ENCODE data around the gene SYNE3.

The SYNE3 gene, protein sequence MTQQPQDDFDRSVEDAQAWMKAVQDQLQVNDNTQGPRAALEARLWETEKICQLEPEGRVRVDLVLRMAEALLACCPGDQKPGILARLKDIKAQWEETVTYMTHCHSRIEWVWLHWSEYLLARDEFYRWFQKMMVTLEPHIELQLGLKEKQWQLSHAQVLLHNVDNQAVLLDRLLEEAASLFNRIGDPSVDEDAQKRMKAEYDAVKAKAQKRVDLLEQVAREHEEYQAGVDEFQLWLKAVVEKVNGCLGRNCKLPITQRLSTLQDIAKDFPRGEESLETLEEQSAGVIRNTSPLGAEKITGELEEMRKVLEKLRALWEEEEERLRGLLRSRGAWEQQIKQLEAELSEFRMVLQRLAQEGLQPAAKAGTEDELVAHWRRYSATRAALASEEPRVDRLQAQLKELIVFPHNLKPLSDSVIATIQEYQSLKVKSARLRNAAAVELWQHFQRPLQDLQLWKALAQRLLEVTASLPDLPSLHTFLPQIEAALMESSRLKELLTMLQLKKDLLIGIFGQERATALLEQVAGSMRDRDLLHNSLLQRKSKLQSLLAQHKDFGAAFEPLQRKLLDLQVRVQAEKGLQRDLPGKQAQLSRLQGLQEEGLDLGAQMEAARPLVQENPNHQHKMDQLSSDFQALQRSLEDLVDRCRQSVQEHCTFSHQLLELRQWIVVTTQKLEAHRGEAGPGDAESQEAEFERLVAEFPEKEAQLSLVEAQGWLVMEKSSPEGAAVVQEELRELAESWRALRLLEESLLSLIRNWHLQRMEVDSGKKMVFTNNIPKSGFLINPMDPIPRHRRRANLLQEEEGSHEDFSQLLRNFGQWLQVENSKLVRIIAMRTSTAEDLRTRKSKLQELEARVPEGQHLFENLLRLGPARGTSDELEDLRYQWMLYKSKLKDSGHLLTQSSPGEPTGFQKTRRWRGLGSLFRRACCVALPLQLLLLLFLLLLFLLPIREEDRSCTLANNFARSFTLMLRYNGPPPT

DNA sequence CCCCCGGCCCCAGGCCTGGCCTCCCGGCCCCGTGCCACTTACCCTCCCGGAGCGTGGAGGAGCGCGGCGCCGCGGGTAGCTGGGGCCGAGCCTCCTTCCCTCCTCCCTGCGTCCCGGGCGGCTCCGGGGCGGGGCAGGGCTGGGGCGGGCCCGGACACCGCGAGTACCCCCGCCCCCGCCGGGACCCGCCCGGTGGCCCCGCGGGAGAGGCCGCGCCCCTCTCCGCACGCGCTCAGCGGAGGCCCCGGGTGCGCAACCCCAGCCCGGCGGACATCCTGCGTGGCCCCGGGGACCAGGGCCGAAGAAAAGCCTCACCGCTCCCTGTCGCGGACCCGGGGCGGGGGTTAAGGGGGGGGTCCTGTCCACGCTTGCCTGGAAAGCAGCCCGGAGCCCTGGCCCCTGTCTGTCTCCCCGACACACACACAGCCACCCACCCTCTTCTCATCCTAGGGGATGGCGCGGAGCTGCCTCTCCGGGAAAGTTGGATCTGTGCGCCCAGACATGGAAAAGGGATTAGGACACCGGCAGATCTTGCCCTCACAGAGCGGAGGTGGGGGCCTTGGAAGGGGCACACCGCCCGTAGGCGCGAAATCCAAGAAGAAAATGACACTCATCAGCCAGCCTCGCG, at the start of gene SYNE3:
SYNE3 (minus strand) TSS at position 97 of the 628 bp plus-strand sequence. CDS start 40,829 bp downstream, outside the sequence.
- peak in 1 of 10 donors; percentile 52 for DNase-seq
- intact Hi-C loops (cut with DNase I): no loop called here

DNA sequence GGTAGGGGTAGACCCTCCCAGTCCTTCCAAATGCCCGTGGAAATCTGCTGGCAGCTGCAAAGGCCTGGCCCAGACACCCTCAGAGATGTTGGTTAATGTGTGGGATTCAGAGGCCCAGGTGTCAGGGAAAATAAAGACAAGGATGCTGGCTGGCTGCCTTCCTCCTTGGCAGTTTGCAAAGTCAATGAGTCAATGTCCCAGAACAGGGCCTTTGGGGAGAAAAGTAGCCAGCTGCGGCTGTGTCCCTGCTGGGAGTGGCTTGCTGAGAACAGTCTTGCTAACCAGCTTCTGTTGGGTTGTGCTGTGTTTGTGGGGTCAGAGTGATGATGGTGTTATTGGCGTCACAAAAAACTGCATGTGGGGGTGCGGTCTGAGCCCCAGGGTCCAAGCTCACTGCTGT, 47.6 kb upstream of the SYNE3 start:
- DNase-seq: no peak
- intact Hi-C loops (cut with DNase I): loop anchor here (5.0 to 10.0 kb wide), 2 partner anchors 533 to 711 kb away; no protein-coding TSS in a partner anchor

DNA sequence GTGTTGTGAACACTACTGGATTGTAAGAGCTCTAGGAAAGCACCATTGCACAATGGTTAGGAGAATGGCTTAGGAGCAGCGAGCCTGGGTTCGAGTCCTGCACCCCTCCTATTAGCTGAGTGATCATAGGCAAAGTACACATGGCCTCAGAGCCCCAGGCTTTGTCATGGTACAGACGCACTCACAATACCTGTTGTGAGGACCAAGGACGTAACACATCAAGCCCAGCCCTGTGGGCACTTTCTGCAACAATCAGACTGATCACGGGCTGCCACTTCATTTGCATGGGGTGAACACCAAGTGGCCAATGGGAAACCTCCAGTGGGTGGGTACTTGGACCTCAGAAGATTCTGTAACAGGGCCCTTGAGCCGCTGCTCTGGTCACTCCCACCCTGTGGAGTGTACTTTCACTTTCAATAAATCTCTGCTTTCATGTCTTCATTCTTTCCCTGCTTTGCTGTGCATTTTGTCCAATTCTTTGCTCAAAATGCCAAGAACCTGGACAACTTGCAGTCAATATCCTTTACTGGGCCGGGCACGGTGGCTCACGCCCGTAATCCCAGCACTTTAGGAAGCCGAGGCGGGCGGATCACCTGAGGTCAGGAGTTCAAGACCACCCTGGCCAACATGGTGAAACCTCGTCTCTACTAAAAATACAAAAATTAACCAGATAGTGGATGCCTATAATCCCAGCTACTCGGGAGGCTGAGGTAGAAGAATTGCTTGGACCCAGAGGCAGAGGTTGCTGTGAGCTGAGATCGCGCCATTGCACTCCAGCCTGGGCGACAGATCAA, 46.6 kb upstream of the SYNE3 start:
- no peak for DNase-seq

DNA sequence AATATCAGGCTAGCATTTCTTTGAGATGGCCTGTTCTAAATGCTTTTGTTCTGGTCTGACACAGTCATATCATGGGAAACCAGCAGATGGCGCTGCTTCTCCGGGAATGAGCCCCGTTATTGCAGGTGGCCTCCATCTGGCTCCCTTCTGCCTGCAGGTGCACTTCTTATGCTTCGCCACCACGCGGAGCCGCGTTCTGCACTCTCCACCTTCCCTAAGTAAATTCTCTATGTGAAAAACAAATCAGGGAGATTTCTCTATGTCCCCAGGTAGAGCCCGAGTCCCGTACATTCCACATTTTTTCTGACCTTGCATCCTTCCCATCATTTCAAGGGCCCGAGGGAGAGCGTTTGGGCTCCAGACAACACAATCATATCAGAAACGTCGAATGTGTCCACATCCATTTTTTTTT, 44.6 kb upstream of the SYNE3 start:
- peak; percentile 80 to 98 (median 92) for DNase-seq
- intact Hi-C loops (cut with DNase I): loop anchor here (1.0 to 10.0 kb wide), 4 partner anchors 213 to 714 kb away; no protein-coding TSS in a partner anchor

More for the DNA sequence above, 46.6 kb upstream of the SYNE3 start:
- intact Hi-C loops (cut with DNase I): loop anchor here (5.0 to 10.0 kb wide), 2 partner anchors 534 to 712 kb away; no protein-coding TSS in a partner anchor

DNA sequence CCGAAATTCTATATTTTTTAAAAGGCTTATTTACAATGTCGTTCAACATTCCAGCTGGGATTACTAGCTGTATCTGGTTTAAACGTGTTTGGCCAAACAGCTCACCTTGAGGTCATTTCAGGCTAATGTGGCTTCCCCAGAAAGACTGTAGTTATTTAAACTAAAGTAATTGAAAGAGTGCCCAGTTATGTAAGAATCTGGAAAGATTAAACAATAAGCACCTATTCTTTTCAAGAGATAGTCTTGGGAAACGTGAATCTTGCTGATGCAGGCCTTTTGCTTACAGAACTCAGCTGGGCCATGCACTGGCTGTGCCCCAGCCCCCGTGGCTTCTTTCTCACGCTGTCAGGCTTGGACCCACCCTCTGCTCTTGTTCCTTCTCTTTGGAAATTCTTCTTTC, 42.8 kb upstream of the SYNE3 start:
- DNase-seq: no peak
- intact Hi-C loops (cut with DNase I): no loop called here

DNA sequence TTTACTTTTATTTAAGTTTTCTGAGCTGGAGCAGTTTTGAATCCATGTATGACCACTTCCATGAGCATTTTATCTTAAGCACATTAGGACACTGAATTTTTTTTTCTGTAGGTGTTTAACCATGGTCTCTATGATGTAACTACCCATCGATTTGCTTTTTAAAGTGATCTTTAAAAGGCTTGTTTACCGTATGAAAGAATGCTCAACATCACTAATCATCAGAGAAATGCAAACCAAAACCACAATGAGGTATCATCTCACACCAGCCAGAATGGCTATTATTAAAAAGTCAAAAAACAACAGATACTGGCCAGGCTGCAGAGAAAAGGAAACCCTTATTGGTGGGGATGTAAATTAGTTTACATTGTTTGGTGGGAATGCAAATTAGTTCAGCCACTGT, 41.4 kb upstream of the SYNE3 start:
- intact Hi-C loops (cut with DNase I): no loop called here
- DNase-seq: no peak

DNA sequence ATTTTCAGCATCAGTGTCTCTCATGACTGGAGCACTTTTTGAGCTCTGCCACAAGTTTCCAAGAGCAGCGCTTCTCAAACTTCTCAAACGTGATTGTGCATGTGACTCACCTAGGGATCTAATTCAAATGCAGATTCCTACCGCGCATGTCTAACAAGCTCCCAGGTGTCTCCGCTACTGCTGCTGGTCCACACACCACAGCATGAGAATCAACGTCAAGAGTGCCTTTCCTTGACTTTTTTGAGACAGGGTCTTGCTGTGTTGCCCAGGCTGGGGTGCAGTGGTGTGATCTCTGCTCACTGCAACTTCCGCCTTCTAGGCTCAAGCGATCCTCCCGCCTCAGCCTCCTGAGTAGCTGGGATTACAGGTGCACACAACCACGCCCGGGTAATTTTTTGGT, 40.8 kb upstream of the SYNE3 start:
- intact Hi-C loops (cut with DNase I): no loop called here
- DNase-seq: no peak

DNA sequence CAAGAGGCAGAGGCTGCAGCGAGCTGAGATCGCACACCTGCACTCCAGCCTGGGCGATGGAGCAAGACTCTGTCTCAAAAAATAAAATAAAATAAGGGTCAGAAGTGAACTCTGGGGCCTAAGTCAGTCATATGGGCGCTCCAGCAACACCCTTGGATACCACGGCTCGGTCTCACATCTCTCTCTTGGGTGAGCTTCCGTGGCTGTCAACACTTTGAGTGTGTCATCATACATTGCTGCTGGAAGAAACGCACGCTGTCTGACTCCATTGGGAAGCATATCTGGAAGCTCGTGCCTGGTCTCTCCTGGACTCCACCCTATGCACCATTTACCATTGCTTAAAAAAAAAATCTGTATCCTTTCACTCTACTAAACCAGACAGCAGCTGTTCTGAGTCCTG, 38.6 kb upstream of the SYNE3 start:
- DNase-seq: peak in 1 of 10 donors; percentile 52
- intact Hi-C loops (cut with DNase I): no loop called here

DNA sequence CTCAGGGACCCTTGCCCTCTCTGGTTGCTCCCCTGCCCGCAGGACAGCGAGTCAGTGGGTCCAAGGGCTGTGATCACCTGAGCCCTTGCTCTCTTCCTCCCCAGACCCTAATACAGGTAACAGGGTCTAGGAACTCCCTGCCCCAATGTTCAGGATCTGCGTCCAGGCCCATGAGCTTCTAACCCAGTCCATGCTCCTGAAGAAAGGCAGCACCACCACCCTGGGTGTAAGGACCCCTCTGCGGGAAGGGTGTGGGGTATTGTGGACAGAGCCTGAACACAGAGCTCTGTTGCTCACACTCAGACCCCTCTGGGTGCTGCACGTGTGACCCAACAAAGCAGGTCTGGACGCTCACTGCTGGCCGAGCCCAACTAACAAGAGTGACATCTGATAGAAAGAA, 36.7 kb upstream of the SYNE3 start:
- no peak for DNase-seq
- intact Hi-C loops (cut with DNase I): no loop called here

DNA sequence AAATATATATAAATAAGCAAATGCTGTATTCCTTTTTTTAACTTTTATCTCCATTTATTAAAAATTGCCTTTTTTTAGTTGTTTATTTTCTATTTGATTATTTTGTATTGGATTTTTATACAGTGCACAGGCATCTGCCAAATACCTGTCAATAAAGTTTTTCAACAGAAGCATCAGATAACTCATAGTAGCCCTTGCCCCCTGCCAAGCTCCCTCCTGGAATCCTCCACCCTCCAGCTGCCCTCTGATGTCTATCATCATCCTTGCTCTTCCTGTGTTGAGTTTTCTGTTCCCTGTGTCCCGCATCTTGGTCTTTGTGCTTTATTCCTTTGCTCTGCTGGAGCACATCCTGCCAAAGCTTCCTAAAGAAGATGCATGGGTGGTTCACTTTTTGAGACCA, 35.0 kb upstream of the SYNE3 start:
- intact Hi-C loops (cut with DNase I): no loop called here
- no peak for DNase-seq

DNA sequence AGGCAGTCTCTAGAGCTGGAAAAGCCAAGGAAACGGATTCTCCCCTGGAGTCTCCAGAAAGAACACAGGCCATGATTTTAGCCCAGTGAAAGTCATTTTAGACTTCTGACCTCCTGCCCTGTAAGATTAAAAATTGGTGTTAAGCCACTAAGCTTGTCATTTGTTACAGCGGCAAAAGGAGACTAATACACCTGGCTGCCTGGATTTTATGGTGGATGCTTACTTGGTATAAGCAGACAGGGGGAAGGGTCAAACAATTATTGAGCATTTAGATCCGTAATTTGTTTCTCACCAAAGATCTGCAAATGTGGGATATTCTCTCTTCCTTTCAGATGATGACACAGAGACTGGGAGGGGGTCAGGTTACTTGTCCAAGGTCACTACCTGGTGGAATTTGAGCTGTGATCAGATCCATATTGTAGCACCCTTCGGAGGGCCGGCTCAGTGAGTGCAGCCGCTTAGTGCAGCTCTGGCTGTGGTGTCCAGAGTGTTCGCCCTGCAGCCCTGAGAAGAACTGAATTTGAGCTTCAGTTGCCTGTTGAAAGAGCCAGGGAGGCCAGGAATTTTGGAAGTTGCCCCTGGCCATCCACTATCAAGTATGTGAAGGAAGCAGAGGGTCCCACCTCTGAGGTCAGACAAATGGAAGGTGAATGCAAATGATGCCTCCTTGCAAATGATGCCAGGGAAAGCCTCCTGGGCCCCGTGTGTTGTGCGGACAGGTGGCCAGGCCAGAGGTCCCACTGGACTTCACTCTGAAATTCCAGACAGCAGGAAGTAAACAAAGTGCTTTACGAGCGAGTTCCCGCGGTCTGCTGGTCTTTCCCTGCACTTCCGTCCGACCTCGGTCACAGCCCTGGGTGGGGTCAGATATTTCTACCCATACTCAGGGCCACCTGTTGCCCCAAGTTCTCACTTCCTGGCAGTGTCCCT, 33.5 kb upstream of the SYNE3 start:
- no peak for DNase-seq
- intact Hi-C loops (cut with DNase I): no loop called here

DNA sequence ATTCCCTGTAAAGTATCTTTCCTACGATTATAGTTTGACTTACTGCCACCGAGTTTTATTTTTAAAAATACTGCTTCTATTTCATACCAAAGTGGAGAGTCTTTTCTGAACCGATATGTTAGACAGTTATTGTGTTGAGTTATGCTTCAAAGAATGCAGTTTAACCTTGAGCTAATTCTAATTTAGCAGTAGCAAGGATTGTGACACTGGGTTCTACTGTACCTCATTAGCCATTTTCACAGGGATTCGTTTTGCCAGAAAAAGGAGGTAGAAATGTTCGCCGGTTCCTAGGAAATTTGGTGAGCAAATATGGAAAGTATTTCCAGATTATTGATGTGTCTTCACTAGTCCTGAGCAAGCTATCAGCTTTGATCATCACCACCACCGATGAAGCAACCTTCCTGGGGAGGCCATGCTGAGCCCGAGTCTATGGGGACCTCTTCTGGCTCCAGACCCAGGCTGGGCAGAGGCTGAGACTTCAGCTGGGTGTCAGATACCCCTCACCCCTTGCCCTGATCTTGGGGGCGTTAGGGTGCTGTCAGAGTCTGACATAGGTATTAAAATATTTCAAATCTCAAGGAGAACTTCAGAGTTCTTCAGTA, 32.0 kb upstream of the SYNE3 start:
- DNase-seq: no peak

DNA sequence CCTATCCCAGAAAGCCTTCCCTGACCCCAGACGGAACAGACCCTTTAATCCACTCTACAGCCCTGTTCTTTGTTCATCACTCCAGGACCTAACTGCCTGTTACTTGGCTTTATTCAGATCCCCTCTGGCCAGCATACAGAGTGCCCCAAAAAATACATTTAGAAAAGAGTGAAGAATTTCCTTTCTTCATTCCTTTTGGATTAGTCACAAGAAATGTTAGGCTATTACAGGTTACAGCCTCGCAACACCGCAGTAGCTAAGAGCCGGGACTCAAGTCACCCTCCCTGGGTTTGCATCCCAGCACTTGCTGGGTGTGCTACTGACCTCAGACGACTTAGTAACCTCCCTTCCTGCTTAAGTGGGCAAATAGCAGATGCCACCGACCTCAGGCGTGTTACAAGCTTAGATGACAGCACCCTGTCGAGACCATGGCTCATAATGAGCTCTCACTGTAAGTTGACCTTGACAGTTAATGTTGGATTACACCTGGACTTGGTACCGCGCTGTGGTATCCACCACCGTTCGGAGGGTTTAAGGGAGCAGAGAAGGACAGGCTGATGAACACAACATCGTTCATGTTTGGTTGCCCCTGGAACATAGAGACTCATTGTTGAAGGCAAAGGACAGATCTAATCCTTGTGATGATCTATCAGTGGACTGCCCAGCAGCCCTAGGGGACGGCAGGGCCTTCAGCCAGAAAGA, 31.3 kb upstream of the SYNE3 start:
- no peak for DNase-seq
- intact Hi-C loops (cut with DNase I): no loop called here

More for the DNA sequence above, 32.0 kb upstream of the SYNE3 start:
- intact Hi-C loops (cut with DNase I): no loop called here

DNA sequence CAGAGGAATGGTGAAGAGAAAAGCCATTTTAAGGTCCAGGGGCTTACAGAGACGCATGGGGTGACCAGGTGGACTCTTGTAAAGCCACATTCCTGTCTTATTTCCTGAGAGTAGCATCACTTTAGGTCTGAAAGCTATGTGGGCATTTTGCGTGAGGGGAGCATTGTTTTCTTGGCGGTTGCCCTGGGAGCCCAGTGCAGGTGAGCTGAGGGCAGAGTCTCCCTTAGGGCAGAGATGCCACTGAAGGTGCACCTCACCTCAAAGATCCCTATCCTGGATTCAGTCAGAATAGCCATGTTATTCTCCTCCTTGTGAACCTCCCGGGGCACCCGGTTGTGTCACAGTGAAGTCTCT, 30.8 kb upstream of the SYNE3 start:
- DNase-seq: no peak
- intact Hi-C loops (cut with DNase I): no loop called here

DNA sequence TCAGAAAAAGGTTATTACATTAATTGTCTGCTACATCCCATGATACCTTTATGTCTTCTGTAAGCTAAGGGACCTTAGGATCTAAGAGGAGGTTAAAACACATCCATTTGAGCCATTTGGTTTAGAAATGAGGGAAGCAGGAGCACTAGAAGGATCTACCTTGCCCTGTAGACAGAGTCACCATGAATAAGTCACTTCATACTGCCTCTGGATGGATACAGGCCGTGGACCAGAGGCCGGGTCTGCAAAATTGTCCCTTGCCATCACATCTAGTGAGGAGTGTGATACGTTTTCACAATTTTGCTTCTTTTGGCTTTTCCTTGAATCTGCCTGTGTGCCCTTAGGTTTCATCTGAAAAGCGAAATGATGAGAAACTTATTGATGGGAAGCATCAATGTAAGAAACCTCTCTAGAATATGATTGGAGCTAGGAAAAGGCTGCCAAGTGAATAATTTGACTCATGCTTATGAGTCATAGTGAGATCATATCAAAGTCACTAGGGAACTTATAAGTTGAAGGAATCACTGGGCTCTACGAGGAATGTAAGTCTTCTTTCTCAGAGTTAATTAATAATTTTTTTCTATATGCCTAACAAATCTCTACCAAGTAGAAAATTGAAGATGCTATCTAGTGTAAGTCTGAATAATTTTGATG, 29.2 kb upstream of the SYNE3 start:
- DNase-seq: no peak
- intact Hi-C loops (cut with DNase I): no loop called here

DNA sequence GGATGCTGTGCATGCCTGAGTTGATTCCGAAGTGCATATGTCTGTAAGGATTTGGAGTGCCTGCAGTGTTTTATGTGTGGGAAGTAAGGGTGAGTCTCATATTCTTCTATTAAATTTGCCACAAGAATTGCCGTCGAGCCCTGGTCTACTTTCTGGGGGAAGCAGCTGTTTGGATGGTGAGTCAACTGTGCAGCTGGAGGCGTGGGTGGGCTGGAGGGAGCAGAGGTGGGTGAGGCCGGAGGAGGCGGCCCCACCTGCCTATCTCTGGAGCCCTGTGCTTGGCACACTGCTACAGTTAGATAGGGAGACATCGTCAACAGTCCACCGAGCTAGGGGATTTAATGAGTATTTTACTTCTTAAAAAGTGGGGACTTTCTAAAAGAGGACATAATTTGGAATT, 28.1 kb upstream of the SYNE3 start:
- intact Hi-C loops (cut with DNase I): no loop called here
- no peak for DNase-seq

DNA sequence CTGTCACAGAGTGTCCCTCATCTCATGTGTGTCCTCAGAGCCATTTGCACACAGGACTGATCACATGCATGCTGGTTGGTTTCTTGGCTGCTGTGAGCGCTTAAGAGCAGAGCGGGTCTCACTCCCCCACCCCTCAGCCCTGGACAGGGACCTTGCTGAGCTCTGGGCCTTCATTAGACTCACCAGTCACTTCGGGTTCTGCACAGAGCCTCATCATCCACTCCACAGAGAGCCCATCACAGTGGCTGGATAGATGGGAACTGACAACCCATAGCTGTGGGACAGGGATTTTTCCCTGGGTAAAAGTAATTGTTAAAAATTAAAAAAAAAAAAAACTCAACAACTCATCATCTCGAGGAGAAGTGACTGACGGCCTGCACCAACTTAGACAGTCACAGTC, 26.6 kb upstream of the SYNE3 start:
- no peak for DNase-seq
- intact Hi-C loops (cut with DNase I): no loop called here
